ENCODE measurements around the gene CNOT3. TPM values are rescaled to one million over a fixed set of nuclear protein-coding genes. Genes with fewer than 3 reads are reported as not detected.

The CNOT3 gene
- total and polyA plus RNA-seq, 2 of the 13 experiments (the other 11 are each of a cell fraction or from before 2014, with no cell fraction given) = 4.3 to 5.8 TPM

DNA sequence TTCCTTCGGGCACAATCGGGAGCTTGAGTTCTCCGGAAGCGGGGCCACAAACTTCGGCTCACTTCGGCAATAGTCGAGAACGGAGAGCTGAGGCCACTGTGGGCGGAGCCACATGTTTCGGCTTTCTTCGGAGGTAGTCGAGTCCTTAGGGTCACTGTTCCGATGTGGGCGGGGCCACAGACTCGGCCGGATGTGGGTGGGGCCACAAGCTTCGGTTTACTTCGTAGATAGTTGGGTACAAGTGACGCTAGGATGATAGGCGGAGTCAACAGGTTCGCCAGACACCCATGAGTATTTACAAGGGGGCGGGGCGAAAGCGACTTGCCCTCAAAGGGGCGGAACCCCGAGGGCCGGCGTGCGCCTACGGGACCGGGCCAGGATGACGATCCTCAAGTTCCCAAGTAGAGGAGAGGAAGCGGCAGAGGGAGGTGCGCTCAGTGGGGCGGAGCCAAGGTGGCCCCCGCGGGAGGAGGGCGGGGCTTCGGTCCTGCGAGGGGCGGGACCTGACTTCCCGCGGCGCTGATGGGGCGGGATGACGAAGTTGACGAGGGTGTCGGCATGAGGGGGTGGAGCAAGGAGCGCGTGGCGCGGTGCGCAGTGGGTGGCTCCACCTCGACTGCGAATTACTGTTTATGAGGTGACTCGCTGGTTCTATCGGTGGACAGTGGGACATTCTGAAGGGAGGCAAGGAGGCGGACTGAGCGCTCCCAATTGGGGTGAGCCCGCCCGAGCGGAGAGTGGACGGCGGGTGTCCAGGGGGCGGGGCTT is 52.4 kb downstream of the CNOT3 start (continued):
- TF ChIP-seq, protein P1, sequence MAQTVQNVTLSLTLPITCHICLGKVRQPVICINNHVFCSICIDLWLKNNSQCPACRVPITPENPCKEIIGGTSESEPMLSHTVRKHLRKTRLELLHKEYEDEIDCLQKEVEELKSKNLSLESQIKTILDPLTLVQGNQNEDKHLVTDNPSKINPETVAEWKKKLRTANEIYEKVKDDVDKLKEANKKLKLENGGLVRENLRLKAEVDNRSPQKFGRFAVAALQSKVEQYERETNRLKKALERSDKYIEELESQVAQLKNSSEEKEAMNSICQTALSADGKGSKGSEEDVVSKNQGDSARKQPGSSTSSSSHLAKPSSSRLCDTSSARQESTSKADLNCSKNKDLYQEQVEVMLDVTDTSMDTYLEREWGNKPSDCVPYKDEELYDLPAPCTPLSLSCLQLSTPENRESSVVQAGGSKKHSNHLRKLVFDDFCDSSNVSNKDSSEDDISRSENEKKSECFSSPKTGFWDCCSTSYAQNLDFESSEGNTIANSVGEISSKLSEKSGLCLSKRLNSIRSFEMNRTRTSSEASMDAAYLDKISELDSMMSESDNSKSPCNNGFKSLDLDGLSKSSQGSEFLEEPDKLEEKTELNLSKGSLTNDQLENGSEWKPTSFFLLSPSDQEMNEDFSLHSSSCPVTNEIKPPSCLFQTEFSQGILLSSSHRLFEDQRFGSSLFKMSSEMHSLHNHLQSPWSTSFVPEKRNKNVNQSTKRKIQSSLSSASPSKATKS (CRISPR knock-in tag; IDR thresholded peaks at IDR 0.05) = no peak
- no peak for TF ChIP-seq FLYWCH1 (CRISPR knock-in tag; IDR thresholded peaks at IDR 0.05)
- TF ChIP-seq HNRNPH1 (optimal IDR thresholded peaks at IDR 0.05; ENCODE audit: low read depth, low read length) = no peak
- TF ChIP-seq ZNF253 (CRISPR knock-in tag; IDR thresholded peaks at IDR 0.05; ENCODE audit: borderline replicate concordance) = no peak
- peak; percentile 22; the same call in 1 of the 2 replicates for TF ChIP-seq ZNF331 (CRISPR knock-in tag; IDR thresholded peaks at IDR 0.05)
- no peak for TF ChIP-seq PAX8 (CRISPR knock-in tag; IDR thresholded peaks at IDR 0.05; ENCODE audit: borderline replicate concordance)
- no peak for TF ChIP-seq HOXA9 (CRISPR knock-in tag; IDR thresholded peaks at IDR 0.05; ENCODE audit: borderline replicate concordance)
- TF ChIP-seq, protein P2, sequence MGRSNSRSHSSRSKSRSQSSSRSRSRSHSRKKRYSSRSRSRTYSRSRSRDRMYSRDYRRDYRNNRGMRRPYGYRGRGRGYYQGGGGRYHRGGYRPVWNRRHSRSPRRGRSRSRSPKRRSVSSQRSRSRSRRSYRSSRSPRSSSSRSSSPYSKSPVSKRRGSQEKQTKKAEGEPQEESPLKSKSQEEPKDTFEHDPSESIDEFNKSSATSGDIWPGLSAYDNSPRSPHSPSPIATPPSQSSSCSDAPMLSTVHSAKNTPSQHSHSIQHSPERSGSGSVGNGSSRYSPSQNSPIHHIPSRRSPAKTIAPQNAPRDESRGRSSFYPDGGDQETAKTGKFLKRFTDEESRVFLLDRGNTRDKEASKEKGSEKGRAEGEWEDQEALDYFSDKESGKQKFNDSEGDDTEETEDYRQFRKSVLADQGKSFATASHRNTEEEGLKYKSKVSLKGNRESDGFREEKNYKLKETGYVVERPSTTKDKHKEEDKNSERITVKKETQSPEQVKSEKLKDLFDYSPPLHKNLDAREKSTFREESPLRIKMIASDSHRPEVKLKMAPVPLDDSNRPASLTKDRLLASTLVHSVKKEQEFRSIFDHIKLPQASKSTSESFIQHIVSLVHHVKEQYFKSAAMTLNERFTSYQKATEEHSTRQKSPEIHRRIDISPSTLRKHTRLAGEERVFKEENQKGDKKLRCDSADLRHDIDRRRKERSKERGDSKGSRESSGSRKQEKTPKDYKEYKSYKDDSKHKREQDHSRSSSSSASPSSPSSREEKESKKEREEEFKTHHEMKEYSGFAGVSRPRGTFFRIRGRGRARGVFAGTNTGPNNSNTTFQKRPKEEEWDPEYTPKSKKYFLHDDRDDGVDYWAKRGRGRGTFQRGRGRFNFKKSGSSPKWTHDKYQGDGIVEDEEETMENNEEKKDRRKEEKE (IDR thresholded peaks at IDR 0.05) = no peak
- no peak; the same call in 1 of the 2 replicates for TF ChIP-seq ZFP37 (CRISPR knock-in tag; IDR thresholded peaks at IDR 0.05; ENCODE audit: borderline replicate concordance)
- TF ChIP-seq ZNF30 (CRISPR knock-in tag; IDR thresholded peaks at IDR 0.05) = no peak
- no peak for TF ChIP-seq JDP2 (CRISPR knock-in tag; IDR thresholded peaks at IDR 0.05; ENCODE audit: borderline replicate concordance)
- TF ChIP-seq, protein P3, sequence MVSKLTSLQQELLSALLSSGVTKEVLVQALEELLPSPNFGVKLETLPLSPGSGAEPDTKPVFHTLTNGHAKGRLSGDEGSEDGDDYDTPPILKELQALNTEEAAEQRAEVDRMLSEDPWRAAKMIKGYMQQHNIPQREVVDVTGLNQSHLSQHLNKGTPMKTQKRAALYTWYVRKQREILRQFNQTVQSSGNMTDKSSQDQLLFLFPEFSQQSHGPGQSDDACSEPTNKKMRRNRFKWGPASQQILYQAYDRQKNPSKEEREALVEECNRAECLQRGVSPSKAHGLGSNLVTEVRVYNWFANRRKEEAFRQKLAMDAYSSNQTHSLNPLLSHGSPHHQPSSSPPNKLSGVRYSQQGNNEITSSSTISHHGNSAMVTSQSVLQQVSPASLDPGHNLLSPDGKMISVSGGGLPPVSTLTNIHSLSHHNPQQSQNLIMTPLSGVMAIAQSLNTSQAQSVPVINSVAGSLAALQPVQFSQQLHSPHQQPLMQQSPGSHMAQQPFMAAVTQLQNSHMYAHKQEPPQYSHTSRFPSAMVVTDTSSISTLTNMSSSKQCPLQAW (CRISPR knock-in tag; IDR thresholded peaks at IDR 0.05) = no peak
- TF ChIP-seq, protein P4, sequence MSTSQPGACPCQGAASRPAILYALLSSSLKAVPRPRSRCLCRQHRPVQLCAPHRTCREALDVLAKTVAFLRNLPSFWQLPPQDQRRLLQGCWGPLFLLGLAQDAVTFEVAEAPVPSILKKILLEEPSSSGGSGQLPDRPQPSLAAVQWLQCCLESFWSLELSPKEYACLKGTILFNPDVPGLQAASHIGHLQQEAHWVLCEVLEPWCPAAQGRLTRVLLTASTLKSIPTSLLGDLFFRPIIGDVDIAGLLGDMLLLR (CRISPR knock-in tag; IDR thresholded peaks at IDR 0.05) = no peak
- TF ChIP-seq ARID2 (CRISPR knock-in tag; IDR thresholded peaks at IDR 0.05; ENCODE audit: borderline replicate concordance) = no peak
- TF ChIP-seq RAD51 (IDR thresholded peaks at IDR 0.05; ENCODE audit: borderline replicate concordance) = no peak
- TF ChIP-seq SRSF9 (IDR thresholded peaks at IDR 0.05; ENCODE audit: borderline replicate concordance, insufficient read depth, low read depth, low read length, poor library complexity, severe bottlenecking) = no peak
- TF ChIP-seq CBX5 (CRISPR knock-in tag; IDR thresholded peaks at IDR 0.05; ENCODE audit: borderline replicate concordance) = no peak
- 0 out of 2 replicates have a peak, but pooled peaks have one; percentile 77 for TF ChIP-seq ZNF788 (CRISPR knock-in tag; IDR thresholded peaks at IDR 0.05; ENCODE audit: borderline replicate concordance)
- peak; percentile 72 for TF ChIP-seq SP2 (CRISPR knock-in tag; IDR thresholded peaks at IDR 0.05)
- TF ChIP-seq, protein P5, sequence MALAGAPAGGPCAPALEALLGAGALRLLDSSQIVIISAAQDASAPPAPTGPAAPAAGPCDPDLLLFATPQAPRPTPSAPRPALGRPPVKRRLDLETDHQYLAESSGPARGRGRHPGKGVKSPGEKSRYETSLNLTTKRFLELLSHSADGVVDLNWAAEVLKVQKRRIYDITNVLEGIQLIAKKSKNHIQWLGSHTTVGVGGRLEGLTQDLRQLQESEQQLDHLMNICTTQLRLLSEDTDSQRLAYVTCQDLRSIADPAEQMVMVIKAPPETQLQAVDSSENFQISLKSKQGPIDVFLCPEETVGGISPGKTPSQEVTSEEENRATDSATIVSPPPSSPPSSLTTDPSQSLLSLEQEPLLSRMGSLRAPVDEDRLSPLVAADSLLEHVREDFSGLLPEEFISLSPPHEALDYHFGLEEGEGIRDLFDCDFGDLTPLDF (CRISPR knock-in tag; IDR thresholded peaks at IDR 0.05) = peak; percentile 49; the same call in 1 of the 2 replicates
- TF ChIP-seq MZF1 (CRISPR knock-in tag; IDR thresholded peaks at IDR 0.05; ENCODE audit: borderline replicate concordance) = no peak

All from HepG2 (cell line).